SH-SY5Y (cell line): ENCODE results near the gene ANLN.
A peak's percentile ranks its signal among the peaks of the same experiment; 100 is the strongest.

Experiments used
- GATA2 ChIP-seq: IDR thresholded peaks from 2 replicates; pipeline ENCODE4 v1.6.1; 2011; ENCODE audit warnings: mild to moderate bottlenecking, low read depth, low read length
- GATA3 ChIP-seq: IDR thresholded peaks from 2 replicates; pipeline ENCODE4 v1.6.1; 2011; ENCODE audit warnings: low read depth, mild to moderate bottlenecking, low read length, moderate library complexity

The ANLN gene, protein sequence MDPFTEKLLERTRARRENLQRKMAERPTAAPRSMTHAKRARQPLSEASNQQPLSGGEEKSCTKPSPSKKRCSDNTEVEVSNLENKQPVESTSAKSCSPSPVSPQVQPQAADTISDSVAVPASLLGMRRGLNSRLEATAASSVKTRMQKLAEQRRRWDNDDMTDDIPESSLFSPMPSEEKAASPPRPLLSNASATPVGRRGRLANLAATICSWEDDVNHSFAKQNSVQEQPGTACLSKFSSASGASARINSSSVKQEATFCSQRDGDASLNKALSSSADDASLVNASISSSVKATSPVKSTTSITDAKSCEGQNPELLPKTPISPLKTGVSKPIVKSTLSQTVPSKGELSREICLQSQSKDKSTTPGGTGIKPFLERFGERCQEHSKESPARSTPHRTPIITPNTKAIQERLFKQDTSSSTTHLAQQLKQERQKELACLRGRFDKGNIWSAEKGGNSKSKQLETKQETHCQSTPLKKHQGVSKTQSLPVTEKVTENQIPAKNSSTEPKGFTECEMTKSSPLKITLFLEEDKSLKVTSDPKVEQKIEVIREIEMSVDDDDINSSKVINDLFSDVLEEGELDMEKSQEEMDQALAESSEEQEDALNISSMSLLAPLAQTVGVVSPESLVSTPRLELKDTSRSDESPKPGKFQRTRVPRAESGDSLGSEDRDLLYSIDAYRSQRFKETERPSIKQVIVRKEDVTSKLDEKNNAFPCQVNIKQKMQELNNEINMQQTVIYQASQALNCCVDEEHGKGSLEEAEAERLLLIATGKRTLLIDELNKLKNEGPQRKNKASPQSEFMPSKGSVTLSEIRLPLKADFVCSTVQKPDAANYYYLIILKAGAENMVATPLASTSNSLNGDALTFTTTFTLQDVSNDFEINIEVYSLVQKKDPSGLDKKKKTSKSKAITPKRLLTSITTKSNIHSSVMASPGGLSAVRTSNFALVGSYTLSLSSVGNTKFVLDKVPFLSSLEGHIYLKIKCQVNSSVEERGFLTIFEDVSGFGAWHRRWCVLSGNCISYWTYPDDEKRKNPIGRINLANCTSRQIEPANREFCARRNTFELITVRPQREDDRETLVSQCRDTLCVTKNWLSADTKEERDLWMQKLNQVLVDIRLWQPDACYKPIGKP

GRCh38 chr7:36389371-36390198 lies at the start of gene ANLN:
TSS of gene ANLN (plus strand) at chr7:36389862. CDS start at chr7:36390027, 165 bp downstream.
- no peak for TF ChIP-seq GATA3
- no peak for TF ChIP-seq GATA2

GRCh38 chr7:36343548-36343947 lies 46.1 kb upstream of the ANLN start:
- TF ChIP-seq GATA2 = no peak
- no peak for TF ChIP-seq GATA3

DNA sequence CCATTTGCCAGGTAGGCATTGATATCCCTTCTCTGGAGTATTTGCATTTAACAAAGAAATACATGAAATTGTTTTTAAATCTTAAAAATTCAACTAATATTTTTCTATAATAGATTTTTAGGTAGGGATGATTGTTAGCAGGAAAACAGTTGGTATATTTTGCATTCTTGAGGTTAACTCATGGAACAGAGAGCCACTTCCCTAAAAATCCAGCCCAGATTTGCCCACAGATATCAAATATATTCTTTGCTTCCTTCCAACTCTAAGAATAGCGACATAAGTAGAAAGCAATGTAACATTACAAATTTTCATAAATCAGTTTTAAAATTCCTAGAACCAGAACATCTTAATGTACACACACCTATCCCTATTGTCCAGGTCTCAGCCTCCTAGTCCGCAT lies 45.0 kb upstream of the ANLN start:
- no peak for TF ChIP-seq GATA2
- no peak for TF ChIP-seq GATA3

- TF ChIP-seq GATA2 (no peak), GATA3 (no peak)
These were observed 43.3 kb upstream of the ANLN start for GRCh38 chr7:36346260-36346831.

- TF ChIP-seq GATA2 = no peak
- no peak for TF ChIP-seq GATA3
These were observed 41.4 kb upstream of the ANLN start for GRCh38 chr7:36348256-36348655.

- TF ChIP-seq GATA2 (no peak), GATA3 (no peak)
These were observed 40.9 kb upstream of the ANLN start for GRCh38 chr7:36348771-36349170.

DNA sequence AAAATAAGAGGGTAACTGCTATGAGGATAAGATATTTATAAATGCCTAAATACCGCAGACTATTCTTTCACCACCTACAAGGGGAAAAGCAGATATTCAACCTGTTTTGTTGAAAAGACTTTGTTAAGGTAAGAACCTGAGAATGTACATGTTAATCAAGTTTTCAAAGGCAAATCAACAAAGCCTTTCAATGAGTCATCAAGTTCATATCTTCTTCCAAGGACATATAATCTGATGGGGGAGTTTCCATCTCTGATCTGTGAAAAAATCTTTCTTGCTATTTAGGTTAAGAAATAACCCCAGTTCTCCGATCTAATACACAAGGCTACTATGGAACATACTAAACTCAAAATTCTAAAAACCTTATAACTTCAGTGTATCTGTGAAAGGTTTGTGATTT lies 40.0 kb upstream of the ANLN start:
- TF ChIP-seq GATA3 = no peak
- no peak for TF ChIP-seq GATA2

DNA sequence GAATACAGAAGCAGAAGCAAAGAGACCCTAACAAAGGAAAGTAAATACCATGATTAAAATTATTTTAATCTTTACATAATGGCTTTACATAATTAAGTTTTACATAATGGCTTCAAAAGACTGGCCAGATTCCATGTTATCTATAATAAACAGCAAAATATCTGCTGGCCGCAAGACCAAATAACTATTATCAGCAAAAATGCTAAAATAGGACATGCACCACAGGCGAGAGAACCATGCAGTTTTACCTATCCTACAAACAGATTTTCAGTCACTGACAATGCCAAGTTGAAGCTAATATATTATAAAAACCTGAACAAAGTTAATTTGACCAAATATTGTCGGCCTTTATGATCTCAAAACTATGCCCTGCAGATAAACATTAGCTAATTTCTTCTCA lies 34.2 kb upstream of the ANLN start:
- TF ChIP-seq GATA3 = no peak
- peak; percentile 33; the same call in 1 of the 2 replicates for TF ChIP-seq GATA2

GRCh38 chr7:36357054-36357453 lies 32.6 kb upstream of the ANLN start:
- TF ChIP-seq GATA3 (no peak), GATA2 (no peak)

GRCh38 chr7:36358589-36358988 lies 31.1 kb upstream of the ANLN start:
- no peak for TF ChIP-seq GATA2
- no peak for TF ChIP-seq GATA3

DNA sequence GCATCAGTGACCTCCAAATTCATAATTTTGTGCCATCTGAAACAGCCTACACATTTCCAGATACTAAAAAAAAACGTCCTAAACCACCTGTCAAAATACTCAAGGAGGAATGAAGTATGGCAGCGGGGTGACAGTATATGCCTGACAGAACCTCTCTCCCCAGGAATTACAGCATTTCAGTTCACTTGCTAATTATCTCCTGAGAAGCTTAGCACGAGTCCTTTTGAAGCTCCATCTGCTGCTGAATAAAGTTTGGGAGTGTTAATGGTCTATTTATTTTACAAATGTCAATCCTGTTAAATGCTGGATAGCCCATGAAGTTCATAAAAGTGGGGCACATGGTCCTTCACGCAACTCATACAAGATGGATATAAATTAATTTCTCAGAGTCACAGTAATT lies 29.4 kb upstream of the ANLN start:
- TF ChIP-seq GATA2 = no peak
- no peak for TF ChIP-seq GATA3

- TF ChIP-seq GATA3 = no peak
- no peak for TF ChIP-seq GATA2
These were observed 28.4 kb upstream of the ANLN start for GRCh38 chr7:36361227-36361626.

DNA sequence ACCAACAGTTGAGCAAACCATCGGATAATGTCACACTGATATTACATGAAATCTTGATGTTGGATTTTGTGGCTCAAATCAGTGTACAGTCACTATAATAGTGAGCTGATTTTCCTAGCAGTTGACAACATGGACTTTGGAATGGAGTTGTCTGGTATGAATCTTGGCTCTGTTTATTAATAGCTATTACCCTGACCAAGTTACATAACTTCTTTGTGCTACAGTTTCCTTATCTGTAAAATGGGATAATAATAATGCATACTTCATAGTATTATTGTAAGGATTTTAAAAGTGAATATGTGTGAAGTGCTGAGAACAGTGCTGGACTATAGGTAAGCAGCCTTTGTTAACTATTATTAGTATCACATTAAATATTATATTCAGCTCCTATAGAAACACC lies 26.1 kb upstream of the ANLN start:
- TF ChIP-seq GATA2 (no peak), GATA3 (no peak)
